ENCODE data around the gene PRR7. TPM values are rescaled to one million over a fixed set of nuclear protein-coding genes. Genes with fewer than 3 reads are reported as not detected.

The PRR7 gene
- total and polyA plus RNA-seq, 2 of the 13 experiments (the other 11 are each of a cell fraction or from before 2014, with no cell fraction given): 4.8 to 5.0 TPM

DNA sequence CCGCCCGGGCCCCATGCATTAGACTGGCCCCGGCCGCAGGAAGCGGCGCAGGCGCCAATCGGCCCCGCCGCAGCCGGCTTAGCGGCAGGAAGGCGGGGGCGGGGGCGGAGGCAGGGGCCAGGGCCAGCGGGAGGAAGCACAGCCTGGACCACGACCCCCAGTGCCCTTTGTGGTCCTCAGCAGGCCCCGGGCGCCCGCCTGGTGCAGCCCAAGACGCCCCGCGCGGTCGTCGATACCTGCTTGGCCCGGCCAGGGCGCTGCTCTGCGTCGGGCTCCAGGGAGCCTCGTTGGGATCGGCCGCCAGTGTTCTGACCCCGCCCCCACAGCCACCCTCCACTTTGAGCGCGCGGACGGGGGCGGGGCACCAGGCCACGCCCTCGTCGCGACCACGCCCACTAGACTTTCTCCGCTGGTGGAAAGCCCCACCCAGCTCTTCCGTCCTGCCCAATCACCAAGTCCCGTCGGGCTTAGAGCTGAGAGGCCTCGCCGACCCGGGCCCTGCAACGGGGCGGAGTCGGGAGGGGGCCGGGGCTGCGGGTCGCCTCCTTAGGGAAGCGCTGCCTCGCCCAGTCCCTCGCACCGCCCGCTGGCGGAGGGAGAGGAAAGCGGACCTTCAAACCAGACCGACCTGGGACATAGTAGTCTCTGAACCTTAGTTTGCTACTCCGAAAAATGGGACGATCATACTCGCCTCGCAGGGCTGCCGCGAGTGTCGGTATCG lies 50.8 kb downstream of the PRR7 start, which contains the start of gene PDLIM7 (continued):
- TF ChIP-seq, protein P1, sequence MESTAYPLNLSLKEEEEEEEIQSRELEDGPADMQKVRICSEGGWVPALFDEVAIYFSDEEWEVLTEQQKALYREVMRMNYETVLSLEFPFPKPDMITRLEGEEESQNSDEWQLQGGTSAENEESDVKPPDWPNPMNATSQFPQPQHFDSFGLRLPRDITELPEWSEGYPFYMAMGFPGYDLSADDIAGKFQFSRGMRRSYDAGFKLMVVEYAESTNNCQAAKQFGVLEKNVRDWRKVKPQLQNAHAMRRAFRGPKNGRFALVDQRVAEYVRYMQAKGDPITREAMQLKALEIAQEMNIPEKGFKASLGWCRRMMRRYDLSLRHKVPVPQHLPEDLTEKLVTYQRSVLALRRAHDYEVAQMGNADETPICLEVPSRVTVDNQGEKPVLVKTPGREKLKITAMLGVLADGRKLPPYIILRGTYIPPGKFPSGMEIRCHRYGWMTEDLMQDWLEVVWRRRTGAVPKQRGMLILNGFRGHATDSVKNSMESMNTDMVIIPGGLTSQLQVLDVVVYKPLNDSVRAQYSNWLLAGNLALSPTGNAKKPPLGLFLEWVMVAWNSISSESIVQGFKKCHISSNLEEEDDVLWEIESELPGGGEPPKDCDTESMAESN (CRISPR knock-in tag; conservative IDR thresholded peaks at IDR 0.05): 0 out of 2 replicates have a peak, but pooled peaks have one; percentile 42
- TF ChIP-seq ZNF614 (CRISPR knock-in tag; IDR thresholded peaks at IDR 0.05; ENCODE audit: borderline replicate concordance): no peak
- no peak for TF ChIP-seq RARA (CRISPR knock-in tag; IDR thresholded peaks at IDR 0.05)
- TF ChIP-seq, protein P2, sequence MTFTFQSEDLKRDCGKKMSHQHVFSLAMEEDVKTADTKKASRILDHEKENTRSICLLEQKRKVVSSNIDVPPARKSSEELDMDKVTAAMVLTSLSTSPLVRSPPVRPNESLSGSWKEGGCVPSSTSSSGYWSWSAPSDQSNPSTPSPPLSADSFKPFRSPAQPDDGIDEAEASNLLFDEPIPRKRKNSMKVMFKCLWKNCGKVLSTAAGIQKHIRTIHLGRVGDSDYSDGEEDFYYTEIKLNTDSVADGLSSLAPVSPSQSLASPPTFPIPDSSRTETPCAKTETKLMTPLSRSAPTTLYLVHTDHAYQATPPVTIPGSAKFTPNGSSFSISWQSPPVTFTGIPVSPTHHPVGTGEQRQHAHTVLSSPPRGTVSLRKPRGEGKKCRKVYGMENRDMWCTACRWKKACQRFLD (CRISPR knock-in tag; IDR thresholded peaks at IDR 0.05; ENCODE audit: borderline replicate concordance): no peak
- TF ChIP-seq, protein P3, sequence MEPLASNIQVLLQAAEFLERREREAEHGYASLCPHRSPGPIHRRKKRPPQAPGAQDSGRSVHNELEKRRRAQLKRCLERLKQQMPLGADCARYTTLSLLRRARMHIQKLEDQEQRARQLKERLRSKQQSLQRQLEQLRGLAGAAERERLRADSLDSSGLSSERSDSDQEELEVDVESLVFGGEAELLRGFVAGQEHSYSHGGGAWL (CRISPR knock-in tag; IDR thresholded peaks at IDR 0.05): 0 out of 2 replicates have a peak, but pooled peaks have one; percentile 33
- TF ChIP-seq, protein P4, sequence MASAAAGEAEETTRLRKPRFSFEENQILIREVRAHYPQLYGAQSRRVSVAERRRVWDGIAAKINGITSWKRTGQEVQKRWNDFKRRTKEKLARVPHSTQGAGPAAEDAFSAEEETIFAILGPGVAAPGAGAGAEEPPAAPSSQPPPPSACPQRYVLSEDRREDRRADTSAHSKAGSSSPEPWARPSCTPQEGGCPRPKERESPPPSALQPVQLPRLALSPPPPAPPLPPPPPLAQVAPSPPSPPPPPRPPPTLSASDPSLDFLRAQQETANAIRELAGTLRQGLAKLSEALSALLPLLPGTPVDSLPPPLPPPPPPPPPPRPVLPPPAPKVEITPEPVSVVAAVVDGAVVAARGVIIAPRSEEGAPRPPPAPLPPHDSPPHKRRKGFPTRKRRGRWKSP (CRISPR knock-in tag; IDR thresholded peaks at IDR 0.05): no peak; the same call in 1 of the 2 replicates
- peak; percentile 70 for TF ChIP-seq HNRNPLL (IDR thresholded peaks at IDR 0.05; ENCODE audit: low read depth, low read length, poor library complexity, severe bottlenecking)
- TF ChIP-seq ZNF879 (CRISPR knock-in tag; IDR thresholded peaks at IDR 0.05): no peak
- no peak for TF ChIP-seq AGO2 (optimal IDR thresholded peaks at IDR 0.05; ENCODE audit: low read depth, low read length)
- TF ChIP-seq GFI1 (CRISPR knock-in tag; IDR thresholded peaks at IDR 0.05; ENCODE audit: borderline replicate concordance): no peak
- TF ChIP-seq FOXK1 (CRISPR knock-in tag; IDR thresholded peaks at IDR 0.05; ENCODE audit: borderline replicate concordance, low read depth): no peak
- no peak for TF ChIP-seq U2AF1 (optimal IDR thresholded peaks at IDR 0.05; ENCODE audit: low read depth, low read length)
- TF ChIP-seq MED1 (CRISPR knock-in tag; IDR thresholded peaks at IDR 0.05): peak; percentile 34; the same call in 1 of the 2 replicates
- TF ChIP-seq ZNF138 (CRISPR knock-in tag; IDR thresholded peaks at IDR 0.05; ENCODE audit: low read depth): no peak
- TF ChIP-seq ZNF780A (CRISPR knock-in tag; IDR thresholded peaks at IDR 0.05): 0 out of 2 replicates have a peak, but pooled peaks have one; percentile 23
- no peak for TF ChIP-seq NR1H2 (CRISPR knock-in tag; IDR thresholded peaks at IDR 0.05; ENCODE audit: borderline replicate concordance, low read depth)
- no peak for TF ChIP-seq HDAC6 (IDR thresholded peaks at IDR 0.05; ENCODE audit: low read depth, low read length)
- no peak for TF ChIP-seq GTF3A (CRISPR knock-in tag; conservative IDR thresholded peaks at IDR 0.05)
- no peak for TF ChIP-seq EHMT2 (IDR thresholded peaks at IDR 0.05; ENCODE audit: borderline replicate concordance, low read depth, low read length)
- TF ChIP-seq MZF1 (CRISPR knock-in tag; IDR thresholded peaks at IDR 0.05; ENCODE audit: borderline replicate concordance): no peak

Data from HepG2 (cell line).